Measurements from ENCODE around the gene ADARB2. TPM values are rescaled to one million over a fixed set of nuclear protein-coding genes. Genes with fewer than 3 reads are reported as not detected.

ADARB2 gene
- total and polyA plus RNA-seq, 2 experiments from 2014 or later: 2.0 to 5.0 TPM

GRCh38 chr10:1604246-1604645, 133.1 kb downstream of the ADARB2 start:
- H4K20me1 ChIP-seq (replicated peaks; ENCODE audit: insufficient read depth): no peaks in the 10 kb centered on the region; the same call in 1 of the 2 replicates
- H3K4me1 ChIP-seq (ENCODE audit: insufficient read depth): peaks cover 6% of the 10 kb centered on the region
- no peak overlapping the region for H2AFZ ChIP-seq
- no peaks in the 10 kb centered on the region for H3K36me3 Mint-ChIP-seq (ENCODE audit: low read depth)
- H3K79me2 ChIP-seq (replicated peaks; ENCODE audit: insufficient read depth): no peaks in the 10 kb centered on the region
- no peak overlapping the region for H3K27ac Mint-ChIP-seq
- DNase-seq (ENCODE audit: low spot score) (no peak), ATAC-seq (no peak)
- no peaks in the 10 kb centered on the region for H3K36me3 ChIP-seq (ENCODE audit: insufficient read depth)
- no peaks in the 10 kb centered on the region for H3F3A ChIP-seq (replicated peaks; ENCODE audit: low read depth)
- no peaks in the 10 kb centered on the region for H3K9me3 Mint-ChIP-seq
- H3K27me3 Mint-ChIP-seq (ENCODE audit: insufficient read depth, low read depth, poor library complexity): peaks cover 15% of the 10 kb centered on the region
- H3K9me2 ChIP-seq (ENCODE audit: insufficient read depth): no peaks in the 10 kb centered on the region
- peaks cover 30% of the 10 kb centered on the region for H3K4me1 Mint-ChIP-seq
- H3K27me3 ChIP-seq (ENCODE audit: insufficient read depth): no peaks in the 10 kb centered on the region
- H3K4me3 Mint-ChIP-seq: no peak overlapping the region
- no peak overlapping the region for H3K4me2 ChIP-seq
- H3K27ac ChIP-seq (ENCODE audit: low read depth): no peak overlapping the region
- no peak overlapping the region for H3K4me3 ChIP-seq
- TF ChIP-seq ZNF331 (CRISPR knock-in tag; IDR thresholded peaks at IDR 0.05; ENCODE audit: low read depth): no peak

- Histone ChIP-seq H3K27me3 (ENCODE audit: insufficient read depth) (no peaks in the 10 kb centered on the region), H3K27ac (ENCODE audit: low read depth) (no peak overlapping the region), H3K36me3 (ENCODE audit: insufficient read depth) (no peaks in the 10 kb centered on the region), H4K20me1 (replicated peaks; ENCODE audit: insufficient read depth) (no peaks in the 10 kb centered on the region; the same call in 1 of the 2 replicates), H3K4me1 (ENCODE audit: insufficient read depth) (peaks cover 2% of the 10 kb centered on the region), H3K4me2 (no peak overlapping the region), H3K79me2 (replicated peaks; ENCODE audit: insufficient read depth) (no peaks in the 10 kb centered on the region), H2AFZ (no peak overlapping the region), H3K9me2 (ENCODE audit: insufficient read depth) (no peaks in the 10 kb centered on the region), H3F3A (replicated peaks; ENCODE audit: low read depth) (no peaks in the 10 kb centered on the region), H3K4me3 (no peak overlapping the region)
- Mint-ChIP-seq H3K36me3 (ENCODE audit: low read depth) (no peaks in the 10 kb centered on the region), H3K9me3 (no peaks in the 10 kb centered on the region), H3K4me1 (peaks cover 19% of the 10 kb centered on the region), H3K27ac (no peak overlapping the region), H3K27me3 (ENCODE audit: insufficient read depth, low read depth, poor library complexity) (peaks cover 11% of the 10 kb centered on the region), H3K4me3 (no peak overlapping the region)
- no peak for ATAC-seq
- TF ChIP-seq STAT1 (IDR thresholded peaks at IDR 0.05; ENCODE audit: unreplicated experiment) (no peak), ZNF331 (CRISPR knock-in tag; IDR thresholded peaks at IDR 0.05; ENCODE audit: low read depth) (no peak), ZNF114 (CRISPR knock-in tag; IDR thresholded peaks at IDR 0.05) (no peak), CREB1 (CRISPR knock-in tag; IDR thresholded peaks at IDR 0.05; ENCODE audit: low read depth) (no peak), REST (IDR thresholded peaks at IDR 0.05; ENCODE audit: unreplicated experiment) (no peak), ZNF462 (CRISPR knock-in tag; IDR thresholded peaks at IDR 0.05) (no peak), EZH2phosphoT487 (IDR thresholded peaks at IDR 0.05; ENCODE audit: unreplicated experiment) (no peak), ETS1 (IDR thresholded peaks at IDR 0.05) (no peak), POLR2AphosphoS5 (IDR thresholded peaks at IDR 0.05; ENCODE audit: low read depth) (no peak), CTCF (conservative IDR thresholded peaks at IDR 0.05; ENCODE audit: low read depth in 2 of 2) (no peak)
- no peak for DNase-seq (ENCODE audit: low spot score)
Measured at GRCh38 chr10:1603181-1603580, 134.1 kb downstream of the ADARB2 start.
